Nucleus accumbens (tissue), 56 donors: ENCODE measurements around the gene MPRIP.
"Not testable (repeated sequence)": the region's sequence is repeated elsewhere in the genome, so short reads cannot be mapped to it uniquely, and the experiment has no call there.

Source experiments
- DNase-seq, 56 donors: peaks; one replicate each; lab custom pipeline; 2025; lab: John Stamatoyannopoulos, UW

Gene MPRIP

GRCh38 chr17:17172990-17173389 is 130.7 kb downstream of the MPRIP start:
- DNase-seq = no peak

DNA sequence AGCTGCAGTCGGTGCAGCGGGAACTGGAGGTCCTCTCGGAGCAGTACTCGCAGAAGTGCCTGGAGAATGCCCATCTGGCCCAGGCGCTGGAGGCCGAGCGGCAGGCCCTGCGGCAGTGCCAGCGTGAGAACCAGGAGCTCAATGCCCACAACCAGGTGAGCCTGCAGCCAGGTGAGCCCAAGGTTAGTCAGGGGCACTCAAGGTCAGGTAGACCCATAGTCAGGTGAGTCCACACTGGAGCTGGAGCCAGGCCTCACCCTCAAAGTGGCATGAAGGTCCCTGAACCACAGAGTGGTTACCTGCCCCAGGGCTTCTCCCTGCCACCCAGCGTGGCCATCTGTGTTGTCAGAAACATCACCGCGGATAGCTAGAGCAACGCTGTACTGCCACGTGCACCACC is 131.7 kb downstream of the MPRIP start:
- no peak for DNase-seq

DNA sequence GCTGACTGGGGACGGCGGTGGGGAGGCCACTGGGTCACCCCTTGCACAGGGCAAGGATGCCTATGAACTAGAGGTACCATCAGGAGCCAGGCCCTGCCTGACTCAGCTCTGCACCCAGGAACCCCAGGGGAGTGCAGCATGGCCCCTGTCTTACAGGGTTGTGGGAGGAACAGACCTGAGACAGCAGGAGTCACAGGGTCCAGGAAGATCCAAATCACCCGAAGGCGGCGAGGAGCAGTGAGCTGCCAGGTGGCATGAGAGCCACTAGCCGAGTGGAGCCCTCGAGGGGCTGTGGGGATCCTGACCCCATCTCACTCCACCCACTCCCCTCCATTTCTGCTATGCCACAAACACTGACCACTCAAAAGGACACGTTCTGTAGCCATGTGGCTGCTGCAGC is 133.1 kb downstream of the MPRIP start:
- DNase-seq = no peak

- no peak for DNase-seq
These were observed 133.7 kb downstream of the MPRIP start for GRCh38 chr17:17175917-17176316.

DNA sequence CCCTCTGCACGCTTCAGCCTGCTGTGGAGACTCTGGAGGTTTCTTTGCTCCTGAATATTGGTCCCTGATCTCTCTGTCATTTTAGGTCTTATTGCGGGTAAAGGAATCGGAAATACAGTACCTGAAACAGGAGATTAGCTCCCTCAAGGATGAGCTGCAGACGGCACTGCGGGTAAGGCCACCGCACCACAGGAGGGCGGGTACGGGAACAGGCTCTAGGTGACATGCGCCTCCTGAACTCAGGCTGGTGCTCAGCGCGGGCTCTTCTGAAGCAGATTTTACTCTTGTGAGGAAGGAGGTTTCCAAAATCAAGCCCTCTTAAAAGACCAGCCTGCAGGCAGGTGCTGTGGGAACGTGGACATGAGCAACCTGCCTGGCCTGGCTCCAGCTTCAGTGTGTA is 134.1 kb downstream of the MPRIP start:
- DNase-seq = no peak

DNA sequence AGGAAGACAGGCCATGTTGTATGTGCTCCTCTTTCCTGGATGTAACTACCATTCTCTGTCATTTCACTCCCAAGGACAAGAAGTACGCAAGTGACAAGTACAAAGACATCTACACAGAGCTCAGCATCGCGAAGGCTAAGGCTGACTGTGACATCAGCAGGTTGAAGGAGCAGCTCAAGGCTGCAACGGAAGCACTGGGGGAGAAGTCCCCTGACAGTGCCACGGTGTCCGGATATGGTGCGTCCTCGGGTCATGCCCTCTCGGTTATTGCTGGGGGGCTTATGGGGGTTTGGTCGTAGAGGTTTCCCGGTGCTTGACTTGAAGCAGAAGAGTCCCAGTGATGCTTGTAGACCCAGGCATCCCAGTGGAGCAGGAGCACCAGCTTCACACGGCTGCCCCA is 134.9 kb downstream of the MPRIP start:
- DNase-seq = no peak

DNA sequence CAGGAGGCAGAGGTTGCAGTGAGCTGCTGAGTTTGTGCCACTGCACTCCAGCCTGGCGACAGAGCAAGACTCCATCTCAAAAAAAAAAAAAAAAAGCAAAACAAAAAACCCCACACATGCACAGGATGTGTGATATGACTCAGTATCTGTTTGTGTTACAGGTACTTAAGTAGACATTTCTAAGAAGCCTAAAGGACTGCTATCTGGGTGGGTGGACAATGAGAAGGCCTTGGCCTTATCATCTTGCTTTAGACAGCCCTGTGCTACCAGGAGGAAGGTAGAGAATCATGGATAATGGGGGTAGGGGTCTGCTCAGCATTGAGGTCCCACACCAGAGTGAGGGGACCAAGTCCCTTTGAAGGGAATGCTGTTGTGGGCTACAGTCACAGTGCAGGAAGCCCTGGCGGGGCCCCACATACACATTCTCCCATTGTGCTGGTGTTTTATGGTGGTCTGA is 137.1 kb downstream of the MPRIP start:
- DNase-seq = no peak

- DNase-seq = peak in 11 of 56 donors; percentile 13 to 48 (median 29)
These were observed 137.9 kb downstream of the MPRIP start for GRCh38 chr17:17180141-17180603.

- no peak for DNase-seq
These were observed 138.7 kb downstream of the MPRIP start for GRCh38 chr17:17180741-17181525.

DNA sequence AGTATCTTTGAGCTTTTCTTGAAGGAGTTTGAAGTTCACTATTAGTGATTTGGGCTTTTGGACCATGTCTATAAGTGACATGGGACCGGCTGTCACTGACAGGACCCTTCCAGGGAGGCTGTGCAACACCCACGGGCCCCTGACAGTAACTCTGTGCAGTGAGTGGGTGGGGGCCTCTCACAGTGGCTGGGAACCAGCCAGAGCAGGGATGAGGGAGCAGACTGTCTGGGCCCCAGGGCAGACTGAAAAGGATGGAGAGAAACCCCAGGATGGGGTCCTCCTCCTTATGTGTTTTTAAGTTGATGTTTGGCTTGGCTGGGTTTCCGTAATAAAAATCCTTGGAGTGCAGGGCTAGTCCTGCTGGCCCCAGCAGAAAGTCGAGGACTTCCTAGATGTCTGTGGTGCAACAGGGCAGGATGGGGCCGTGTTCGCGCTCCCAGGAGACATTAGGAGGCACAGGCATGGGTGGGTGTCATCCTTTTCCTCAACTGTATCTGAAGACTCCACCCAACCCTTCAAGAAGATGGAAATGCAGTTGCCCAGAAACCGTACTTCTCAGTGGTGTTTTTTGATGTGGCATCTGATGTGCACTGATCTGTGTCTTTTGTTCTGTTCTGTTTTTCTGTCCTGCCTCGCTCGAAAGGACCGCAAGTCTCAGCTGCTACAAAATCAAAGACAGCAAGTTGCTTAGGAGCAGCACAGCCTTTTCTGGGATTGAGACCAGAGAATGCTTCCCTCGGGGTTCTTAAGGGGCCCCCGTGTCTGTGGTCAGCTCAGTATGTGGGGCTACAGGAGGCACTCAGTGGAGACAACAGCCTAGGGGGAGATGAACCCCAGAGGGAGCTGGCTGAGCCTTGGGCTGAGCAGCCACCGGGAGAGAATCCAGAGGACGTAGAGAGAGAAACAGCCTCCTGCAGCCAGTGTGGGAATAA is 139.7 kb downstream of the MPRIP start:
- DNase-seq = no peak

DNA sequence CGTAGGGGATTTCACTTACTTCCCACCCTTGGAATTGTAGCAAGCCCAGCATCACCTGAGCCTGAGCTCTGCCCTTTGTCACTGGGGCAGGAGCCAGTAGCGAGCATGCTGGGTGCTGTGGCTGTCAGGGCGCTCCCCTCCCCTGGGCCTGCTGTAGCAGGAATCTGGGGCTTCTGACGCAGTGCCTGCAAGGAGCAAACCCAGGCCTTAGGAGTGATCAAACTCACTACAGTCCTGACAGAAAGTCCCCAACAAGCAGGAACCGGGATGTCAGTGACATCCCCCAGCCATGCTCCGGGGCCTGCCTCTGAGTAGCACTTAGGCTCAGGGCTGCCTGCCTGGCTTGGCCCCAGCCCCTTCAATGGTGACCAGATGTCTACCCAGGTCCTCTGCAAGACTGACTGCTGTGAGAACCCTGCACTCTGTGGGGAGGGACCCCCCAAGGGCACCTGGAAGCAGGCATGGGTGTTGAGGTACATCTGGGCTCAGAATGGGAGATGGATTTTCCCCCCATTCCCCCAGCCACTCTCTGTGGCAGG is 140.4 kb downstream of the MPRIP start:
- DNase-seq = no peak

- DNase-seq = no peak
These were observed 141.5 kb downstream of the MPRIP start for GRCh38 chr17:17183744-17184143.

DNA sequence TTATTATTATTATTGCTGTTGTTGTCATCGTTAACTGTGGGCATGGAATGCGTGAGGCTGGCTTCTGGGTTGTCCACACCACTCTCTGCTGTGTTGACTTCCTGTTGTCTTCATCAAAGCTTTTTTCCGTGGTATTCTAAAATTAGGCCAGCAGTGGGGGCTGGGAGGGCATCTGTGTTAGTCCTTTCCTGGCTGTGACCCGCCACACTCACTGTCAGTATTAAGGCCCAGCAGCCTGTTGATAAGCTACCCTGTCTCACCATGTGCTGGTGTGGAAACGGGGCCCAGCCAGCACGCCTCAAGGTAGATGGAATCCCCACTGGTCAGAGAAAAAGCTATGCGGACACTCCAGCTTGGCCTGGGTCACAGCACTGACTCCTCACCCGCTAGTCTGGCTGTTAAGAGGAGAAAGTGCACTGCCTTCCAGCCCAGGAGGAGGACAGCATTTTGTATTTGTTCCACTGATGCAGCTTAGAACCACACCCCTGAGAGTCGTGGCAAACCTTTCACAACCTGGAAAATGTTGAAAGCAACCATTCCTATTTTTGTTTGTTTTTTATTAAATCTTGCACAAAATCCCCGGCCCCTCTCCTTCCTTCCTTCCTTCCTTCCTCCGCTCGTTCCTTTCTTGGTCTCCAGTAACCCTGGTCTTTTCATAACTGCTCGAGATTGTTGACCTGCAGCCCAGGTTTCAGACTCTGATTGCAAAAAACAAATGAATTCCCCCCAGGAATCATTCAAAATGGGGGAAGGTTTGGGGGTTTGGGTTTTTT is 142.9 kb downstream of the MPRIP start:
- DNase-seq = not testable (repeated sequence)

DNA sequence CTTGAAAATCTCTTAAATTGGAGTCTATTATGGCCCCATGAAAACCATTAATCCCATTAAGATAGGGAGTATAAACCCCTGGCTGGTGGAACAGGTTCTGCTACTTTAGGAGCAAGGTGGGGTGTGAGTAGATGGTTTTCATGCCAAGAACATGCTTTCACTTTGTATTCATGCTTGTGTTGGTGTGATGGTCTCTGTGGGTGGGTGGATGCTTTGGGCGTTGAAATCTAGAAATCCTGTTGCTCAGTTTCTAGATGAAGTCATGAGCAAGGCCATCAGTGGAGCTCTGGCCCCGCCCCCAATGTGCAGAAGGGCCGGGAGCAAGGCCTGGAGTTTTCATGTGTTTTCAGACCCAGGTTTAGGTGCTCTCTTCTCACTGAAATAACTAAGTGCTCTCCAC is 143.8 kb downstream of the MPRIP start:
- DNase-seq = no peak

DNA sequence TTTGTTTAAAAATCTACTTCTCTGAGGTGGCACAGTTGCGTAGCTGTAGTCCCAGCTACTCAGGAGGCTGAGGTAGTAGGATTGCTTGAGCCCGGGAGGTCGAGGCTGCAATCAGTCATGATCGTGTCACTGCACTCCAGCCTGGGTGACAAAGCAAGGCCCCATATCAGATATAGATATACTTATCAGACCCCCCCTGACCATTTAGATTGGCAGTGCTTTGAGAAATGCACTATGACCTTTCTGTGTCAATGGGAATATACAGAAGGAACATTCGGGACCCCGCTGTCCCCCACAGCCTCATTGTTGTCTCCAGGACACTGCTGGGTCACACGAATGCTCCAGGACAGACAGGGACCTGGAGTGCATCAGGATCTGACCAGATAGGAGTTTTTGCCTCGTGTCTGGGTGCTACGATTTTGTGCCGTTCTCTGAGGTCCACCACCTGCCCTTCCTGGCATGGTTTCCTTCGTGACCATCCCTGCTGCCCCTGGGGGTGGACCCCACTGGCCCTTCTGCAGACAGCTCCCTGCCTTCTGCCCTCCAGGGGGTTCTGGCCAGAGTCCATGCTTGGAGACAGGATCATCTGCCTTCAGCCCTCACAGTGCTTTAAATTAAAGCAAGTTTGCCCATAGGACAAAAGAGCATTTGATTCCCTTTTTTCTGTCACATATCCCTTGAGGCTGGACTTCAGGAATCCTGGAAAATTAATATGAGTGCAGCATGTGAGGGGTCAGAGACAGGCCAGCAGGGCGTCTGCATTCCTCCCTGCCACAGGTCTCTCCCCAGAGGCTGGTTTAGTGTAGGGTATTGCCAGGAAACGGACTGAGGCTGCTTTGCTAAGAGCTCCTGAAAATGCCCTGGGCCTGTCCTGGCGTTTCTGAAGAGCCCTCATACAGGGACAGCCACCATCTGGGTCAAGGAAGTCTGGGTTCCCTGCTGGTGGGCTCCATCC is 144.6 kb downstream of the MPRIP start:
- no peak for DNase-seq

DNA sequence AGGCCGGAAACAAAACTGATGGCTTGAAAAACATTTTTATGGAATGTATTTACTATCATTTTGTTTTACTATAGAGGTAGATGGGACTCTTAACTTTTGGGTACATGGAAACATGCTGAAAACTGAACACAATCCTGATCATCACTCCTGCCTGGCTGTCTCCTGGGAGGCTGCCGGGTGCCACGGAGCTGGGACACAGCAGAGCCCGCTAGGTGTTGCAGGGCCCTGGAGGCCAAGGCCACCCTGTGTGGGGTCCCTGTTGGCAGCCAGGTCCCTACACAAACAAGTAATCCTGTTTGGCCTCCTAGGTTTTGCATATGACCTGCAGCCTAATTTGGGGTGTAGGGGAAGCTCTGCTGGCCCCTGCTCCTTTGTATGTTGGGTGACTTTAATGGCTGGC is 146.3 kb downstream of the MPRIP start:
- DNase-seq = no peak

DNA sequence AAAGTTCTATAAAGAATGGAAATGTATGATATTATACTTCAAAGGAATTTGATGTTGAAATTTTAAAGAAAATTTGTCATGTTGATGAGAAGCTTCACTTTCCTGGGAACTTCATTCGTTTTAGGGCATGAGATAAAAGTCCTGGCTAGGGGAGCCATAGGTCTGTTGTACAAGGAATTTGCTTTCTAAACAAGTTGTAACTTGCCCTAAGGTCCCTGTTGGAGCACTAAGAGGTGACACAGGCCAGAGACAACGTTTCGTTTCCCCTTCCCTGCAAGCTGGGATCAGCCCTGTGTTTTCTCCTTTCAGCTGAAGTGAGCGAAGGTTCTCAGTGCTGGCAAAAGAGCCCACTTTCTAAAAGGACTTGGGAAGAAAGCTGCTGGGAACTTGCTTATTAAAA is 147.3 kb downstream of the MPRIP start:
- DNase-seq = no peak

- no peak for DNase-seq
These were observed 147.9 kb downstream of the MPRIP start for GRCh38 chr17:17190188-17190587.

GRCh38 chr17:17191346-17191792 is 149.1 kb downstream of the MPRIP start:
- DNase-seq = no peak
